ENCODE measurements around the gene CEACAM16. TPM values are rescaled to one million over a fixed set of nuclear protein-coding genes. Genes with fewer than 3 reads are reported as not detected.

The CEACAM16 gene
- polyA plus RNA-seq, 1 experiment: not detected

GRCh38 chr19:44749292-44749691, 50.3 kb downstream of the CEACAM16 start:
- no peak for TF ChIP-seq CTCF (IDR thresholded peaks at IDR 0.05; ENCODE audit: low read depth, low read length)
- H3K9me3 ChIP-seq (ENCODE audit: control insufficient read depth, insufficient read depth, low read length): no peaks in the 10 kb centered on the region
- H3K27me3 ChIP-seq (ENCODE audit: control insufficient read depth, insufficient read depth, low read length): no peaks in the 10 kb centered on the region
- POLR2A ChIA-PET: interaction anchor here (0.7 to 1.3 kb wide), 2 partner anchors 9 to 16 kb away, joined by 3 to 6 read pairs; no protein-coding TSS in a partner anchor
- peak overlapping the region; percentile 73 for H3K4me3 ChIP-seq (ENCODE audit: low read depth, low read length)
- H3K27ac ChIP-seq (ENCODE audit: low read depth, low read length): peak overlapping the region; percentile 39
- no peak for DNase-seq (ENCODE audit: low read depth, low spot score)
- CTCF ChIA-PET: interaction anchor here (0.7 to 1.9 kb wide), 4 partner anchors 22 to 27 kb away, joined by 3 to 9 read pairs (median 6); no protein-coding TSS in a partner anchor

- Histone ChIP-seq H3K27ac (ENCODE audit: low read depth, low read length) (no peak overlapping the region), H3K9me3 (ENCODE audit: control insufficient read depth, insufficient read depth, low read length) (no peaks in the 10 kb centered on the region), H3K4me3 (ENCODE audit: low read depth, low read length) (peak overlapping the region; percentile 73), H3K27me3 (ENCODE audit: control insufficient read depth, insufficient read depth, low read length) (no peaks in the 10 kb centered on the region)
- no peak for DNase-seq (ENCODE audit: low read depth, low spot score)
- ChIA-PET POLR2A (no interaction called here), CTCF (interaction anchor here (0.7 to 1.9 kb wide), 3 partner anchors 23 to 27 kb away, joined by 3 to 9 read pairs (median 5); no protein-coding TSS in a partner anchor)
- TF ChIP-seq CTCF (IDR thresholded peaks at IDR 0.05; ENCODE audit: low read depth, low read length): no peak
Observed at GRCh38 chr19:44749994-44750393, 51.0 kb downstream of the CEACAM16 start.

- ChIA-PET CTCF (interaction anchor here (0.6 to 2.1 kb wide), 4 partner anchors 19 to 130 kb away, joined by 3 to 16 read pairs (median 11); no protein-coding TSS in a partner anchor), POLR2A (interaction anchor here (0.8 to 2.6 kb wide), 2 partner anchors 10 to 31 kb away, joined by 5 to 18 read pairs; no protein-coding TSS in a partner anchor)
- DNase-seq (ENCODE audit: low read depth, low spot score): no peak
- Histone ChIP-seq H3K9me3 (ENCODE audit: control insufficient read depth, insufficient read depth, low read length) (no peaks in the 10 kb centered on the region), H3K27me3 (ENCODE audit: control insufficient read depth, insufficient read depth, low read length) (no peaks in the 10 kb centered on the region), H3K4me3 (ENCODE audit: low read depth, low read length) (peak overlapping the region; percentile 59), H3K27ac (ENCODE audit: low read depth, low read length) (peak overlapping the region; percentile 31)
- no peak for TF ChIP-seq CTCF (IDR thresholded peaks at IDR 0.05; ENCODE audit: low read depth, low read length)
Observed at GRCh38 chr19:44752123-44752815, 53.3 kb downstream of the CEACAM16 start.

- ChIA-PET CTCF (interaction anchor here (0.6 to 2.1 kb wide), 3 partner anchors 18 to 126 kb away, joined by 3 to 16 read pairs (median 12); no protein-coding TSS in a partner anchor), POLR2A (interaction anchor here (0.8 to 2.6 kb wide), 2 partner anchors 11 to 32 kb away, joined by 5 to 18 read pairs; no protein-coding TSS in a partner anchor)
- TF ChIP-seq CTCF (IDR thresholded peaks at IDR 0.05; ENCODE audit: low read depth, low read length): no peak; the same call in 1 of the 2 replicates
- no peaks in the 10 kb centered on the region for H3K9me3 ChIP-seq (ENCODE audit: control insufficient read depth, insufficient read depth, low read length)
- no peaks in the 10 kb centered on the region for H3K27me3 ChIP-seq (ENCODE audit: control insufficient read depth, insufficient read depth, low read length)
- peak; percentile 96 for DNase-seq (ENCODE audit: low read depth, low spot score)
- H3K4me3 ChIP-seq (ENCODE audit: low read depth, low read length): peak overlapping the region; percentile 59
- peak overlapping the region; percentile 84 for H3K27ac ChIP-seq (ENCODE audit: low read depth, low read length)
Observed at GRCh38 chr19:44752816-44753625, 54.1 kb downstream of the CEACAM16 start.
